ENCODE data around the gene SFXN2.

GRCh38 chr10:102744374-102745051 is 30.1 kb downstream of the SFXN2 start:
- TF ChIP-seq CTCF (IDR thresholded peaks at IDR 0.05; ENCODE audit: low read depth, low read length, poor library complexity, severe bottlenecking) (no peak), EZH2phosphoT487 (IDR thresholded peaks at IDR 0.05; ENCODE audit: borderline replicate concordance, low read length) (no peak)
